Left ventricle myocardium inferior (tissue), 1 donor: Measurements from ENCODE around the gene THSD7A. TPM values are rescaled to one million over a fixed set of nuclear protein-coding genes. Genes with fewer than 3 reads are reported as not detected.

ENCODE experiments used
- DNase-seq: peaks from one replicate; pipeline ENCODE4 v3.0.0-alpha.2; 2020
- H3K27ac ChIP-seq: fragments of 200-600 bp; replicated peaks from 2 replicates; pipeline ENCODE4 v1.8.0; 2021
- H3K27me3 ChIP-seq: fragments of 200-600 bp; 2 replicates; pipeline ENCODE4 v1.8.0; 2021; ENCODE audit warnings: low read depth
- H3K36me3 ChIP-seq: fragments of 200-600 bp; 2 replicates; pipeline ENCODE4 v1.8.0; 2021
- H3K4me1 ChIP-seq: fragments of 200-600 bp; 2 replicates; pipeline ENCODE4 v1.8.0; 2021
- H3K4me3 ChIP-seq: fragments of 200-600 bp; 2 replicates; pipeline ENCODE4 v1.8.0; 2021; ENCODE audit warnings: mild to moderate bottlenecking, moderate library complexity
- H3K9me3 ChIP-seq: fragments of 200-600 bp; replicated peaks from 2 replicates; pipeline ENCODE4 v1.8.0; 2021
- CTCF ChIP-seq: fragments of 200-600 bp; IDR thresholded peaks from 2 replicates; pipeline ENCODE4 v1.8.0; 2021; ENCODE audit warnings: antibody characterized with exemption, mild to moderate bottlenecking, borderline replicate concordance
- intact Hi-C: fragments of 100-400 bp; cut with micrococcal nuclease; formaldehyde crosslinking; loops from one replicate; pipeline ENCODE4 v1.11.0; 2022
- total RNA-seq: library from RNA; stranded (reverse); fragmentation: NEBNext Ultra II Directional; extraction: Animal tissue kit (Norgen Biotek cat#: 25700); gene quantifications from one replicate; pipeline ENCODE4 v1.2.1, GENCODE V29; 2021
- donor health status: DM: no; HTN: yes; CAD: no; lungs with severe emphysema.

THSD7A gene
- total RNA-seq, 1 donor from 2014 or later: 1.6 TPM

GRCh38 chr7:11491811-11492210, 340.2 kb downstream of the THSD7A start:
- Histone ChIP-seq H3K9me3 (peaks cover 6% of the 10 kb centered on the region), H3K4me3 (no peak overlapping the region), H3K27ac (no peak overlapping the region), H3K27me3 (no peaks in the 10 kb centered on the region), H3K36me3 (no peaks in the 10 kb centered on the region), H3K4me1 (no peaks in the 10 kb centered on the region)
- intact Hi-C loops: no loop called here
- no peak for DNase-seq
- TF ChIP-seq CTCF: no peak

- H3K4me1 ChIP-seq: no peaks in the 10 kb centered on the region
- no peaks in the 10 kb centered on the region for H3K27me3 ChIP-seq
- H3K36me3 ChIP-seq: no peaks in the 10 kb centered on the region
- H3K4me3 ChIP-seq: no peak overlapping the region
- peaks cover 6% of the 10 kb centered on the region for H3K9me3 ChIP-seq
- no peak for TF ChIP-seq CTCF
- no peak overlapping the region for H3K27ac ChIP-seq
- intact Hi-C loops: no loop called here
- no peak for DNase-seq
Observed at GRCh38 chr7:11489280-11489679, 342.7 kb downstream of the THSD7A start.

- Histone ChIP-seq H3K27me3 (no peaks in the 10 kb centered on the region), H3K4me1 (no peaks in the 10 kb centered on the region), H3K27ac (no peak overlapping the region), H3K36me3 (no peaks in the 10 kb centered on the region), H3K9me3 (peaks cover 6% of the 10 kb centered on the region), H3K4me3 (no peak overlapping the region)
- TF ChIP-seq CTCF: no peak
- intact Hi-C loops: no loop called here
- no peak for DNase-seq
Observed at GRCh38 chr7:11486271-11486670, 345.7 kb downstream of the THSD7A start.

GRCh38 chr7:11485636-11486035, 346.4 kb downstream of the THSD7A start:
- intact Hi-C loops: no loop called here
- Histone ChIP-seq H3K27me3 (no peaks in the 10 kb centered on the region), H3K4me3 (no peak overlapping the region), H3K27ac (no peak overlapping the region), H3K36me3 (no peaks in the 10 kb centered on the region), H3K4me1 (no peaks in the 10 kb centered on the region), H3K9me3 (peaks cover 6% of the 10 kb centered on the region)
- no peak for DNase-seq
- TF ChIP-seq CTCF: no peak

- Histone ChIP-seq H3K9me3 (no peaks in the 10 kb centered on the region), H3K4me1 (no peaks in the 10 kb centered on the region)
- no peak for TF ChIP-seq CTCF
Observed at GRCh38 chr7:11480143-11480542, 351.9 kb downstream of the THSD7A start.

GRCh38 chr7:11478882-11479281, 353.1 kb downstream of the THSD7A start:
- Histone ChIP-seq H3K4me1 (no peaks in the 10 kb centered on the region), H3K9me3 (no peaks in the 10 kb centered on the region), H3K4me3 (no peak overlapping the region), H3K27ac (no peak overlapping the region), H3K36me3 (no peaks in the 10 kb centered on the region), H3K27me3 (no peaks in the 10 kb centered on the region)
- intact Hi-C loops: no loop called here
- no peak for TF ChIP-seq CTCF
- no peak for DNase-seq

More at GRCh38 chr7:11480143-11480542, 351.9 kb downstream of the THSD7A start:
- no peak for DNase-seq
- Histone ChIP-seq H3K4me3 (no peak overlapping the region), H3K36me3 (no peaks in the 10 kb centered on the region), H3K27ac (no peak overlapping the region), H3K27me3 (no peaks in the 10 kb centered on the region)
- intact Hi-C loops: no loop called here
